Trophoblast cell (in vitro differentiated cells and primary cell): Measurements from ENCODE around the gene PEX7.

ENCODE experiments used
- DNase-seq, 2 donors: peaks; one replicate each; pipeline ENCODE4 v3.0.0-alpha.2; 2016
- H2AFZ ChIP-seq: 2 replicates; pipeline ENCODE4 v1.6.1; 2013; ENCODE audit warnings: low read length, moderate library complexity, mild to moderate bottlenecking; ENCODE audit not compliant: insufficient read depth, poor library complexity
- H2AK5ac ChIP-seq: 2 replicates; pipeline ENCODE4 v1.6.1; 2013; ENCODE audit warnings: mild to moderate bottlenecking, low read length
- H2BK120ac ChIP-seq: 2 replicates; pipeline ENCODE4 v1.6.1; 2013; ENCODE audit warnings: low read length, mild to moderate bottlenecking, moderate library complexity; ENCODE audit not compliant: insufficient read depth, poor library complexity
- H2BK12ac ChIP-seq: 2 replicates; pipeline ENCODE4 v1.6.1; 2013; ENCODE audit warnings: mild to moderate bottlenecking, low read length, moderate library complexity
- H2BK5ac ChIP-seq: 2 replicates; pipeline ENCODE4 v1.6.1; 2013; ENCODE audit warnings: low read length, low read depth, moderate library complexity, mild to moderate bottlenecking; ENCODE audit not compliant: poor library complexity
- H3K14ac ChIP-seq: 2 replicates; pipeline ENCODE4 v1.6.1; 2013; ENCODE audit warnings: mild to moderate bottlenecking, low read length
- H3K18ac ChIP-seq: 2 replicates; pipeline ENCODE4 v1.6.1; 2013; ENCODE audit warnings: mild to moderate bottlenecking, low read length
- H3K23ac ChIP-seq: 2 replicates; pipeline ENCODE4 v1.6.1; 2013; ENCODE audit warnings: low read length
- H3K27ac ChIP-seq: 2 replicates; pipeline ENCODE4 v1.5.1; 2013; ENCODE audit warnings: low read depth, mild to moderate bottlenecking, inconsistent platforms, low read length, moderate library complexity
- H3K27me3 ChIP-seq: 2 replicates; pipeline ENCODE4 v1.6.1; 2013; ENCODE audit warnings: inconsistent platforms, mild to moderate bottlenecking, low read length, moderate library complexity; ENCODE audit not compliant: insufficient read depth
- H3K36me3 ChIP-seq, 2 experiments: 1 replicate in 1 of 2; 2 replicates in 1 of 2; pipeline ENCODE4 v1.6.1; 2013; ENCODE audit warnings: low read length in 2 of 2, mild to moderate bottlenecking in 2 of 2, moderate library complexity in 1 of 2; ENCODE audit not compliant: insufficient read depth in 2 of 2, control insufficient read depth in 1 of 2
- H3K4ac ChIP-seq: 2 replicates; pipeline ENCODE4 v1.6.1; 2013; ENCODE audit warnings: low read depth, mild to moderate bottlenecking, low read length, moderate library complexity
- H3K4me1 ChIP-seq, 2 experiments: 1 replicate in 1 of 2; 2 replicates in 1 of 2; pipeline ENCODE4 v1.6.1; 2013; ENCODE audit warnings: low read length in 2 of 2, mild to moderate bottlenecking in 2 of 2, moderate library complexity in 1 of 2; ENCODE audit not compliant: insufficient read depth in 2 of 2, control insufficient read depth in 1 of 2
- H3K4me2 ChIP-seq: 2 replicates; pipeline ENCODE4 v1.6.1; 2013; ENCODE audit warnings: inconsistent platforms, mild to moderate bottlenecking, low read length, moderate library complexity
- H3K4me3 ChIP-seq: 2 replicates; pipeline ENCODE4 v1.5.1; 2013; ENCODE audit warnings: mild to moderate bottlenecking, low read depth, low read length, inconsistent platforms
- H3K79me1 ChIP-seq: one replicate; pipeline ENCODE4 v1.6.1; 2013; ENCODE audit warnings: low read length
- H3K79me2 ChIP-seq: 2 replicates; pipeline ENCODE4 v1.6.1; 2013; ENCODE audit warnings: low read length, mild to moderate bottlenecking; ENCODE audit not compliant: control insufficient read depth, insufficient read depth, poor library complexity
- H3K9ac ChIP-seq: 2 replicates; pipeline ENCODE4 v1.6.1; 2013; ENCODE audit warnings: mild to moderate bottlenecking, low read length
- H3K9me3 ChIP-seq: 2 replicates; pipeline ENCODE4 v1.6.1; 2013; ENCODE audit warnings: low read depth, mild to moderate bottlenecking, control low read depth, inconsistent platforms, low read length; ENCODE audit not compliant: insufficient read depth
- H4K12ac ChIP-seq: 2 replicates; pipeline ENCODE4 v1.6.1; 2013; ENCODE audit warnings: low read depth, mild to moderate bottlenecking, low read length, moderate library complexity
- H4K8ac ChIP-seq: 2 replicates; pipeline ENCODE4 v1.6.1; 2013; ENCODE audit warnings: low read depth, mild to moderate bottlenecking, low read length, moderate library complexity
- H4K91ac ChIP-seq: one replicate; pipeline ENCODE4 v1.6.1; 2013; ENCODE audit warnings: low read depth, mild to moderate bottlenecking, low read length, moderate library complexity
- WGBS: extraction: QIAGEN DNeasy Blood & Tissue Kit; methylation state at CpG from one replicate; pipeline ENCODE4 v1.1.7; 2013; ENCODE audit warnings: missing lambda C conversion rate; ENCODE audit not compliant: insufficient read length, insufficient coverage; ENCODE audit errors: extremely low coverage; 5-methylcytosine and 5-hydroxymethylcytosine counted together

The PEX7 gene

DNA sequence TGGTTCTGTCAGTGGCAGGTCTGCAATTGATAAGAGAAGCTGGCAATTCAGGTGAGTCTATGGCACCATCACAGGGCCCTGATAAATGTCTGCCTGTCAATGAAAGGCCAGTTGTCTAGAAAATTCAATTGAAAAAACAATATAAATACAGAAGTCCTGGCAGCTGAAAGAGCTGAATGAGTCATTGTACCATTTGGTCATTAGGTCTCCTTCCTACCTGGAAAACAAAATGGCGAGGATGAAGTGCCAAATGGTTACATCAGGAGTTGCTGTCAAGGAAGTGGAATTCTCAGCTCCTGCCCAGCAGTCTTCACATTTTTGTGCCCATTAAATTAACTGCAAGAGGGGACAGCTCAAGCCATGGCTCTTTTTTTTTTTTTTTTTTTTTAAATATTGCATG lies 37.7 kb downstream of the PEX7 start:
- Histone ChIP-seq H3K23ac (no peak overlapping the region), H4K12ac (no peak overlapping the region), H3K79me2 (no peaks in the 10 kb centered on the region), H2BK5ac (no peak overlapping the region), H3K14ac (no peak overlapping the region), H3K9me3 (no peaks in the 10 kb centered on the region), H3K4me3 (no peak overlapping the region), H3K79me1 (no peaks in the 10 kb centered on the region), H3K18ac (no peak overlapping the region), H2AK5ac (no peak overlapping the region), H3K4me2 (no peak overlapping the region), H3K9ac (no peak overlapping the region), H2BK12ac (no peak overlapping the region), H4K91ac (no peak overlapping the region), H3K4me1 (no peaks in the 10 kb centered on the region), H3K36me3 (peaks cover 0 to 3% of the 10 kb centered on the region in 2 experiments), H4K8ac (no peak overlapping the region), H2BK120ac (no peak overlapping the region), H3K27ac (no peak overlapping the region), H2AFZ (no peak overlapping the region), H3K27me3 (no peaks in the 10 kb centered on the region), H3K4ac (no peak overlapping the region)
- no CpG with 5 or more reads among the region's 1 CpG for WGBS
- no peak for DNase-seq

DNA sequence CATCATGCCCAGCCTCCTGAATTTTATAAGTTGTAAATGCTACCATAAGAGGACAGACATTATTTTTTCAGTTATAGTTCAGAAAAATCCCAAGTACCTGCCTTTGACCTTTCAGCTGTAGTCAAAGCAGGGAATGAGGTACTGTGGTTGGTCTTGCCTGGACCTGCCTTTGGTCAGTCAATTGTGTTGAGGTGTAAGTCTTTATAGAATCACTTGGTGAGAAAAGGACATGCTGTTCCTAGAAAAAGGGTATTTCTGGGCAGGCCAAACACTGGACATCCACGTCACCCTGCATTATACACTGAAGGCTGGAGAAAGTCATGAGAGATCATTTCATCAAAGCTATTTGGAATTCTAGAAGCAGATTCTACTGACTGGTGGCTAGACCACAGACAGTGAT lies 40.3 kb downstream of the PEX7 start:
- no peaks in the 10 kb centered on the region for H3K9me3 ChIP-seq
- no peaks in the 10 kb centered on the region for H3K36me3 ChIP-seq
- H4K12ac ChIP-seq, result no peak overlapping the region
- no peak overlapping the region for H4K91ac ChIP-seq
- H2AFZ ChIP-seq, result no peak overlapping the region
- H3K18ac ChIP-seq, result no peak overlapping the region
- no peak overlapping the region for H3K23ac ChIP-seq
- no peak overlapping the region for H3K9ac ChIP-seq
- DNase-seq, result no peak
- no peak overlapping the region for H2BK120ac ChIP-seq
- WGBS, result no CpG with 5 or more reads among the region's 1 CpG
- H4K8ac ChIP-seq, result no peak overlapping the region
- H2AK5ac ChIP-seq, result no peak overlapping the region
- no peak overlapping the region for H3K4ac ChIP-seq
- no peaks in the 10 kb centered on the region for H3K79me1 ChIP-seq
- H3K79me2 ChIP-seq, result no peaks in the 10 kb centered on the region
- H3K4me3 ChIP-seq, result no peak overlapping the region
- no peak overlapping the region for H3K14ac ChIP-seq
- no peaks in the 10 kb centered on the region for H3K4me1 ChIP-seq
- H2BK5ac ChIP-seq, result no peak overlapping the region
- H3K27me3 ChIP-seq, result no peaks in the 10 kb centered on the region
- no peak overlapping the region for H3K27ac ChIP-seq
- no peak overlapping the region for H2BK12ac ChIP-seq
- H3K4me2 ChIP-seq, result no peak overlapping the region

DNA sequence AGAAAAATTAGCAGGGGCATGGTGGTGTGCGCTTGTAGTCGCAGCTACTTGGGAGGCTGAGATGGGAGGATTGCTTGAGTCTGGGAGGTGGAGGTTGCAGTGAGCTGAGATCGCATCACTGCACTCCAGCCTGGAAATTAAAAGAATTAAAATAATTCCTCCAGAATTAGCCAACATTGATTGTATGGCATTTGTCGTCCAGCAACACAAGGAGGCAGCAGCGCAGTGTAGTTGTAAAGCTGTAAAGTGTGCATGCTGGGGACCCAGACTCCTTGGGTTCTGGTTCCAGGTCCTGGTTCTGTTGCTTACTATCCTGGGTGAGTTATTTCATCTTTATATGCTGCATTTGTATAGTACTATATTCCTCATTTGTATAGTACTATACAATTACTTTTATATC lies 41.4 kb downstream of the PEX7 start:
- no peak overlapping the region for H3K9ac ChIP-seq
- H3K4me3 ChIP-seq, result no peak overlapping the region
- no peaks in the 10 kb centered on the region for H3K4me1 ChIP-seq
- no peaks in the 10 kb centered on the region for H3K27me3 ChIP-seq
- H4K12ac ChIP-seq, result no peak overlapping the region
- H3K79me1 ChIP-seq, result no peaks in the 10 kb centered on the region
- no peak overlapping the region for H4K91ac ChIP-seq
- no peak overlapping the region for H3K23ac ChIP-seq
- no peak overlapping the region for H3K18ac ChIP-seq
- H3K79me2 ChIP-seq, result no peaks in the 10 kb centered on the region
- H4K8ac ChIP-seq, result no peak overlapping the region
- no peak overlapping the region for H3K4me2 ChIP-seq
- no peak overlapping the region for H3K27ac ChIP-seq
- WGBS, result no CpG with 5 or more reads among the region's 5 CpGs
- no peak overlapping the region for H2AFZ ChIP-seq
- H3K36me3 ChIP-seq, result no peaks in the 10 kb centered on the region
- H2BK12ac ChIP-seq, result no peak overlapping the region
- no peak for DNase-seq
- H3K4ac ChIP-seq, result no peak overlapping the region
- no peak overlapping the region for H2AK5ac ChIP-seq
- H3K9me3 ChIP-seq, result no peaks in the 10 kb centered on the region
- no peak overlapping the region for H2BK5ac ChIP-seq
- no peak overlapping the region for H2BK120ac ChIP-seq
- H3K14ac ChIP-seq, result no peak overlapping the region

DNA sequence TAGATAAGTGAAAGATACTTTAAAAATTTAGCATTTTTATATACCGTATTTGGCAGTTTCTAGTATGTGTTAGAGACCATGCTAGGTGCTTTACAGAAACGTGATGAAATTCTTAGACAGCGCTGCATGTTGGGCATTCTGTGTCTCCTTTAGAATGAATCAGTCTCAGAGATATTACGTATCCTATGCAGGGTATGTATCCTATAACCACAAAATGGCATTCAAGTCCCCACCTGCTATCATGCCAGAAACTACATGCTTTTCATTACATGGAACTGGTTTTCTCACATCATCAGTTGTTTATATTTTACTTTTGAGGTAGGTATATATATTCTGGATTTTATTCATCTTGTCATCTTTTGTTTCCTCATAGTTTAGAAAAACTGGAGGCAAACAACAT lies 42.3 kb downstream of the PEX7 start:
- Histone ChIP-seq H4K8ac (no peak overlapping the region), H3K9me3 (no peaks in the 10 kb centered on the region), H3K9ac (no peak overlapping the region), H3K4me1 (no peaks in the 10 kb centered on the region), H2AK5ac (no peak overlapping the region), H2BK12ac (no peak overlapping the region), H3K27ac (no peak overlapping the region), H4K91ac (no peak overlapping the region), H3K4ac (no peak overlapping the region), H2BK5ac (no peak overlapping the region), H3K36me3 (no peaks in the 10 kb centered on the region), H3K79me1 (no peaks in the 10 kb centered on the region), H3K23ac (no peak overlapping the region), H3K27me3 (no peaks in the 10 kb centered on the region), H3K4me3 (no peak overlapping the region), H3K18ac (no peak overlapping the region), H3K14ac (no peak overlapping the region), H3K79me2 (no peaks in the 10 kb centered on the region), H2BK120ac (no peak overlapping the region), H2AFZ (no peak overlapping the region), H3K4me2 (no peak overlapping the region), H4K12ac (no peak overlapping the region)
- DNase-seq, result peak; percentile 19 to 52
- WGBS, result no CpG with 5 or more reads among the region's 4 CpGs
